HCT116 (cell line): ENCODE results near the gene PARVB. TPM values are rescaled to one million over a fixed set of nuclear protein-coding genes. Genes with fewer than 3 reads are reported as not detected.

Experiments used
- ATAC-seq: fragments of 200-7000 bp; cut with Tn5 transposase; 2 replicates; pipeline ENCODE4 v1.9.1; 2020; ENCODE audit warnings: mild to moderate bottlenecking, moderate library complexity
- BruUV-seq: library from RNA; stranded (reverse); fragments of 400-500 nt; replicated peaks from 2 replicates; lab custom pipeline; 2021; lab: Mats Ljungman, UMichigan
- CTCF ChIA-PET: fragments of 300-600 bp; sonication (Branson Sonifier 250); formaldehyde crosslinking; loops from one replicate; lab custom pipeline; 2021; ENCODE audit warnings: antibody characterized with exemption; lab: Charles Lee
- POLR2A ChIA-PET: fragments of 300-600, 350-600 bp; sonication (Branson Sonifier 250); formaldehyde crosslinking; loops from one replicate; lab custom pipeline; 2021; ENCODE audit warnings: antibody characterized with exemption; lab: Charles Lee
- RAD21 ChIA-PET, 2 experiments: fragments of 300-600 bp; sonication (Branson Sonifier 250); formaldehyde crosslinking; loops; one replicate each; lab custom pipeline; 2023; ENCODE audit warnings: low total read pairs in 2 of 2; ENCODE audit not compliant: uncharacterized antibody in 2 of 2, unreplicated experiment in 2 of 2, low non-redundant PET in 1 of 2; lab: Charles Lee
- DNase-seq: peaks from one replicate; pipeline ENCODE4 v3.0.0-alpha.2; 2010; ENCODE audit warnings: low read depth, low spot score
- H2AFZ ChIP-seq: fragments of 200-600 bp; shearing (Covaris generic), sonication (generic); 2 replicates; pipeline ENCODE4 v1.6.1; 2017; ENCODE audit warnings: low read depth, mixed run types, mixed read lengths, antibody characterized with exemption, low read length; ENCODE audit not compliant: poor library complexity, severe bottlenecking
- H3K27ac ChIP-seq: 2 replicates; pipeline ENCODE4 v1.5.1; 2012; ENCODE audit warnings: low read depth, low read length
- H3K27me3 ChIP-seq: fragments of 200-600 bp; sonication (generic); 2 replicates; pipeline ENCODE4 v1.6.1; 2016; ENCODE audit warnings: mixed run types, low read length, mixed read lengths; ENCODE audit not compliant: insufficient read depth
- H3K36me3 ChIP-seq, 2 experiments: fragments of 200-500 bp in 1 of 2; fragments of 200-600 bp in 1 of 2; sonication (Bioruptor generic) in 1 of 2; sonication (generic) in 1 of 2; 2 replicates each; pipeline versions ENCODE4 v1.5.1 to v1.6.1; 2014 to 2016; ENCODE audit warnings: low read length in 2 of 2, inconsistent platforms in 1 of 2, mixed read lengths in 1 of 2, mixed run types in 1 of 2; ENCODE audit not compliant: insufficient read depth in 2 of 2, control insufficient read depth in 1 of 2
- H3K4me1 ChIP-seq, 2 experiments: fragments of 200-600 bp in 1 of 2; sonication (generic) in 1 of 2; 2 replicates each; pipeline versions ENCODE4 v1.5.1 to v1.6.1; 2012 to 2017; ENCODE audit warnings: low read length in 2 of 2, inconsistent platforms in 1 of 2, mild to moderate bottlenecking in 1 of 2, mixed read lengths in 1 of 2, mixed run types in 1 of 2, moderate library complexity in 1 of 2; ENCODE audit not compliant: insufficient read depth in 2 of 2, control insufficient read depth in 1 of 2
- H3K4me2 ChIP-seq: fragments of 200-600 bp; sonication (generic); 2 replicates; pipeline ENCODE4 v1.6.1; 2017; ENCODE audit warnings: mixed run types, low read length, mixed read lengths
- H3K4me3 ChIP-seq, 2 experiments: fragments of 200-600 bp in 1 of 2; sonication (generic) in 1 of 2; replicated peaks in 1 of 2; 2 replicates each; pipeline ENCODE4 v1.5.1; 2011 to 2016; ENCODE audit warnings: low read length in 2 of 2, control low read depth in 1 of 2, low read depth in 1 of 2, mild to moderate bottlenecking in 1 of 2, mixed read lengths in 1 of 2, mixed run types in 1 of 2
- H3K79me2 ChIP-seq: fragments of 200-600 bp; sonication (generic); 2 replicates; pipeline ENCODE4 v1.6.1; 2017; ENCODE audit warnings: mild to moderate bottlenecking, mixed run types, low read length, moderate library complexity, mixed read lengths; ENCODE audit not compliant: insufficient read depth
- H3K9ac ChIP-seq: fragments of 200-600 bp; sonication (generic); 2 replicates; pipeline ENCODE4 v1.6.1; 2016; ENCODE audit warnings: low read length, mixed read lengths
- H3K9me2 ChIP-seq: fragments of 200-600 bp; sonication (generic), shearing (Covaris generic); 2 replicates; pipeline ENCODE4 v1.6.1; 2017; ENCODE audit warnings: mixed run types, mild to moderate bottlenecking, moderate library complexity; ENCODE audit not compliant: insufficient read depth
- H3K9me3 ChIP-seq, 2 experiments: fragments of 200-500 bp in 1 of 2; fragments of 200-600 bp in 1 of 2; sonication (Bioruptor generic) in 1 of 2; sonication (generic) in 1 of 2; 2 replicates each; pipeline ENCODE4 v1.6.1; 2014 to 2017; ENCODE audit warnings: low read length in 2 of 2, mixed read lengths in 2 of 2, inconsistent platforms in 1 of 2, low read depth in 1 of 2, mild to moderate bottlenecking in 1 of 2, mixed run types in 1 of 2, moderate library complexity in 1 of 2; ENCODE audit not compliant: control insufficient read depth in 1 of 2, insufficient read depth in 1 of 2
- H4K20me1 ChIP-seq: fragments of 200-600 bp; sonication (generic), shearing (Covaris generic); 2 replicates; pipeline ENCODE4 v1.6.1; 2017; ENCODE audit warnings: mixed run types, mild to moderate bottlenecking, moderate library complexity; ENCODE audit not compliant: insufficient read depth
- ELF1 ChIP-seq: IDR thresholded peaks from 2 replicates; pipeline ENCODE4 v1.6.1; 2012; ENCODE audit warnings: low read depth, borderline replicate concordance
- FOSL1 ChIP-seq: IDR thresholded peaks from 2 replicates; pipeline ENCODE4 v1.6.1; 2012; ENCODE audit warnings: low read depth
- POLR2AphosphoS5 ChIP-seq: IDR thresholded peaks from 2 replicates; pipeline ENCODE4 v1.6.1; 2011; ENCODE audit warnings: mild to moderate bottlenecking, low read depth, low read length, moderate library complexity
- RAD21 ChIP-seq: IDR thresholded peaks from 2 replicates; pipeline ENCODE4 v1.6.1; 2012; ENCODE audit warnings: low read depth, mild to moderate bottlenecking
- SIN3A ChIP-seq: IDR thresholded peaks from 2 replicates; pipeline ENCODE4 v1.6.1; 2012; ENCODE audit warnings: low read depth
- SRF ChIP-seq: IDR thresholded peaks from 2 replicates; pipeline ENCODE4 v1.6.1; 2012; ENCODE audit warnings: low read depth
- TCF7L2 ChIP-seq: IDR thresholded peaks from 2 replicates; pipeline ENCODE4 v1.7.0; 2011; ENCODE audit warnings: borderline replicate concordance, inconsistent platforms; ENCODE audit not compliant: insufficient read depth, insufficient read length; ENCODE audit errors: extremely low read depth
- YY1 ChIP-seq: IDR thresholded peaks from 2 replicates; pipeline ENCODE4 v1.6.1; 2011; ENCODE audit warnings: low read length, low read depth, moderate library complexity, mild to moderate bottlenecking; ENCODE audit not compliant: insufficient replicate concordance; ENCODE audit errors: extremely low read depth
- ZFX ChIP-seq: fragments of 450-650 bp; IDR thresholded peaks from 2 replicates; pipeline ENCODE4 v1.6.1; 2017
- ZNF274 ChIP-seq: fragments of 200-500 bp; sonication (Bioruptor generic); IDR thresholded peaks from 2 replicates; pipeline ENCODE4 v1.6.1; 2014; ENCODE audit warnings: mild to moderate bottlenecking, low read depth, low read length, inconsistent platforms
- intact Hi-C: fragments of 100-400 bp; cut with micrococcal nuclease; formaldehyde crosslinking; loops from 2 replicates; pipeline ENCODE4 v1.10.0; 2022
- total RNA-seq: library from RNA; stranded (reverse); gene quantifications from one replicate; pipeline ENCODE4 v1.2.1, GENCODE V29; 2021; ENCODE audit not compliant: unreplicated experiment
- TF ChIP-seq, protein P1 (sequence below), 3 experiments: fragments of 200-600 bp in 1 of 3; sonication (generic) in 1 of 3; IDR thresholded peaks in 2 of 3; conservative IDR thresholded peaks in 1 of 3; 2 replicates each; pipeline ENCODE4 v1.5.1; 2012 to 2017; ENCODE audit warnings: low read depth in 2 of 3, low read length in 2 of 3, antibody characterized with exemption in 1 of 3, borderline replicate concordance in 1 of 3, control low read depth in 1 of 3, mild to moderate bottlenecking in 1 of 3, mixed read lengths in 1 of 3, mixed run types in 1 of 3, moderate library complexity in 1 of 3; ENCODE audit not compliant: insufficient read depth in 1 of 3
- TF ChIP-seq, protein P2 (sequence below): IDR thresholded peaks from 2 replicates; pipeline ENCODE4 v1.6.1; 2012
- TF ChIP-seq, protein P3 (sequence below): IDR thresholded peaks from 2 replicates; pipeline ENCODE4 v1.6.1; 2012; ENCODE audit warnings: low read depth

Gene PARVB
- total RNA-seq, 1 experiment from 2014 or later, result 21.4 TPM

DNA sequence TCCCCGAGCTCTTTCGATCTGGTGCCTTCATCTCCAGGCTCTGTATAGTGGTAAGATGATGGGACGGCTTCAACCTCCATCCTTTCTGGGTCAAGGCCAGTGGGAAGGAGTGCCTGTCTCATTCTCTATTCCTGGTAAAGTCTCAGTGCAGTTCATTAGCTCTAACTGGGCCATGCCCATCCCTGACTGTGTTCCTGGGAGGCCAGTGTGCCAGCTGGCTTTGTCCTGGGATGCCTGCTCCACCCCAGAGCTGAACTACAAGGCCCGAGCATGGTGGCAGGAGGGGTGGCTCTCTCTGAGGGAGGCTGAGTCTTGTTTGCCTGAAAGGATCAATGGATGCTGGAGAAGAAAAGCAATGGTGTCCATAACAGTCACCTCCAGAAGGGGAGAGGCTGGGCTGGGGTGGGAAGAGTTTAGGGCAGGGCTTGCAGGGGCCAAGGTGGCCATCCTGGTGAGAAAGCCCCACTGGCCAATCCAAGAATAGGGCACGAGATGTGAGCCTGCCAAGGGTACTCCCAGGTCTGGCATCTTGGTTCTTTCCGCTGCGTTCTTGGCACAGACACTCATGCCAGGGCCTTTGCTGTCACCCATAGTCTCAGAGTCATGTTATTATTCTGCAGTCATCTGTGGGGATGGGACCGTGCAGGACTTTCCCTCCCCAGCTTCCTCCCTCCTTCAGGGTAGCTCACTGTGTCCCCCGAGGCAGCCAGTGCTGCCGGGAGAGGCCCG lies 60.1 kb downstream of the PARVB start:
- intact Hi-C loops, result loop anchor here (10.0 kb wide), 1 partner anchor 199 kb away; no protein-coding TSS in a partner anchor
- H3K4me3 ChIP-seq, result no peak overlapping the region
- CTCF ChIA-PET, result interaction anchor here (1.3 to 3.5 kb wide), 3 partner anchors 91 to 540 kb away, joined by 4 to 84 read pairs (median 4); no protein-coding TSS in a partner anchor

More for the DNA sequence above, 60.1 kb downstream of the PARVB start:
- no peak overlapping the region for H3K27ac ChIP-seq
- RAD21 ChIA-PET, result no interaction called here
- H3K9me3 ChIP-seq, result no peaks in the 10 kb centered on the region
- DNase-seq (no peak), ATAC-seq (no peak)
- H3K4me2 ChIP-seq, result no peak overlapping the region
- no peaks in the 10 kb centered on the region for H3K79me2 ChIP-seq
- POLR2A ChIA-PET, result no interaction called here
- H3K36me3 ChIP-seq, result no peaks in the 10 kb centered on the region
- H2AFZ ChIP-seq, result no peak overlapping the region
- TF ChIP-seq ZNF274 (no peak), POLR2AphosphoS5 (no peak), TCF7L2 (no peak), SIN3A (no peak), ELF1 (no peak), YY1 (no peak), ZFX (no peak), RAD21 (no peak), SRF (no peak), FOSL1 (no peak)
- TF ChIP-seq, protein P1, sequence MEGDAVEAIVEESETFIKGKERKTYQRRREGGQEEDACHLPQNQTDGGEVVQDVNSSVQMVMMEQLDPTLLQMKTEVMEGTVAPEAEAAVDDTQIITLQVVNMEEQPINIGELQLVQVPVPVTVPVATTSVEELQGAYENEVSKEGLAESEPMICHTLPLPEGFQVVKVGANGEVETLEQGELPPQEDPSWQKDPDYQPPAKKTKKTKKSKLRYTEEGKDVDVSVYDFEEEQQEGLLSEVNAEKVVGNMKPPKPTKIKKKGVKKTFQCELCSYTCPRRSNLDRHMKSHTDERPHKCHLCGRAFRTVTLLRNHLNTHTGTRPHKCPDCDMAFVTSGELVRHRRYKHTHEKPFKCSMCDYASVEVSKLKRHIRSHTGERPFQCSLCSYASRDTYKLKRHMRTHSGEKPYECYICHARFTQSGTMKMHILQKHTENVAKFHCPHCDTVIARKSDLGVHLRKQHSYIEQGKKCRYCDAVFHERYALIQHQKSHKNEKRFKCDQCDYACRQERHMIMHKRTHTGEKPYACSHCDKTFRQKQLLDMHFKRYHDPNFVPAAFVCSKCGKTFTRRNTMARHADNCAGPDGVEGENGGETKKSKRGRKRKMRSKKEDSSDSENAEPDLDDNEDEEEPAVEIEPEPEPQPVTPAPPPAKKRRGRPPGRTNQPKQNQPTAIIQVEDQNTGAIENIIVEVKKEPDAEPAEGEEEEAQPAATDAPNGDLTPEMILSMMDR (IDR thresholded peaks at IDR 0.05 in 2 of 3, conservative IDR thresholded peaks at IDR 0.05 in 1 of 3; ENCODE audit: borderline replicate concordance in 1 of 3, insufficient read depth in 1 of 3, low read depth in 2 of 3, low read length in 2 of 3), result no peak
- TF ChIP-seq, protein P2, sequence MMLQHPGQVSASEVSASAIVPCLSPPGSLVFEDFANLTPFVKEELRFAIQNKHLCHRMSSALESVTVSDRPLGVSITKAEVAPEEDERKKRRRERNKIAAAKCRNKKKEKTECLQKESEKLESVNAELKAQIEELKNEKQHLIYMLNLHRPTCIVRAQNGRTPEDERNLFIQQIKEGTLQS, result no peak
- TF ChIP-seq, protein P3, sequence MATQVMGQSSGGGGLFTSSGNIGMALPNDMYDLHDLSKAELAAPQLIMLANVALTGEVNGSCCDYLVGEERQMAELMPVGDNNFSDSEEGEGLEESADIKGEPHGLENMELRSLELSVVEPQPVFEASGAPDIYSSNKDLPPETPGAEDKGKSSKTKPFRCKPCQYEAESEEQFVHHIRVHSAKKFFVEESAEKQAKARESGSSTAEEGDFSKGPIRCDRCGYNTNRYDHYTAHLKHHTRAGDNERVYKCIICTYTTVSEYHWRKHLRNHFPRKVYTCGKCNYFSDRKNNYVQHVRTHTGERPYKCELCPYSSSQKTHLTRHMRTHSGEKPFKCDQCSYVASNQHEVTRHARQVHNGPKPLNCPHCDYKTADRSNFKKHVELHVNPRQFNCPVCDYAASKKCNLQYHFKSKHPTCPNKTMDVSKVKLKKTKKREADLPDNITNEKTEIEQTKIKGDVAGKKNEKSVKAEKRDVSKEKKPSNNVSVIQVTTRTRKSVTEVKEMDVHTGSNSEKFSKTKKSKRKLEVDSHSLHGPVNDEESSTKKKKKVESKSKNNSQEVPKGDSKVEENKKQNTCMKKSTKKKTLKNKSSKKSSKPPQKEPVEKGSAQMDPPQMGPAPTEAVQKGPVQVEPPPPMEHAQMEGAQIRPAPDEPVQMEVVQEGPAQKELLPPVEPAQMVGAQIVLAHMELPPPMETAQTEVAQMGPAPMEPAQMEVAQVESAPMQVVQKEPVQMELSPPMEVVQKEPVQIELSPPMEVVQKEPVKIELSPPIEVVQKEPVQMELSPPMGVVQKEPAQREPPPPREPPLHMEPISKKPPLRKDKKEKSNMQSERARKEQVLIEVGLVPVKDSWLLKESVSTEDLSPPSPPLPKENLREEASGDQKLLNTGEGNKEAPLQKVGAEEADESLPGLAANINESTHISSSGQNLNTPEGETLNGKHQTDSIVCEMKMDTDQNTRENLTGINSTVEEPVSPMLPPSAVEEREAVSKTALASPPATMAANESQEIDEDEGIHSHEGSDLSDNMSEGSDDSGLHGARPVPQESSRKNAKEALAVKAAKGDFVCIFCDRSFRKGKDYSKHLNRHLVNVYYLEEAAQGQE, result no peak
- no peak overlapping the region for H3K9ac ChIP-seq
- H3K4me1 ChIP-seq, result no peaks in the 10 kb centered on the region; a peak in 1 of 4 replicates
- no peaks in the 10 kb centered on the region for H3K9me2 ChIP-seq
- no peaks in the 10 kb centered on the region for H4K20me1 ChIP-seq
- BruUV-seq, result no TSS peak
- no peaks in the 10 kb centered on the region for H3K27me3 ChIP-seq
